ENCODE results near the gene CXADR.
"Not testable (repeated sequence)": the region's sequence is repeated elsewhere in the genome, so short reads cannot be mapped to it uniquely, and the experiment has no call there.

Gene CXADR

DNA sequence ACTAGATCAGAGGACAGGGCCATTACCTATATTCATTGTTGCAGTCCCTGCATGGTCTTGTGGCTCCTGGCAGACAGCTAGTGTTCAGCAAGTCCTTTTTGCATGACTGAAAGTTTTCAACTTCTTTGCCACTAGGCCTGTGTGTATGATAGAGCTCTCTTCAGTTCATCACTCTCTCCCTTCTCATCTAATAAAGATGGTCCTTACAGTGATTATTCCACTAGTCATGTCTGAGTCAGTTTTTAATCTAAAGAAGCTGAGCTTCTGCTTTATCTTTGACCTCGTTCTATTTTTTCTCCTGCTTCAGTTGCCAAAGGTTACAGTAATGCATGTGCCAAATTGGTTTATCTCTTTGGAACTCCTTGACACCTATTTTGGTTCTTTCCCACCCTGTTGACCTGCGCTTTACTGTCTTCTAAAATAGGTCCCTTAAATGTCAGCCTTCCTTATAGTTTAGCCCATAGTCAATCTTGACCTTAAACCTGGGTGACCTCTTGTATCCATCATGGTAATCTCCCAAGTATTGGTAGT, 6.4 kb downstream of the CXADR start:
- no peak for DNase-seq (ENCODE audit: extremely low read depth, low read depth)
- TF ChIP-seq CTCF (IDR thresholded peaks at IDR 0.05; ENCODE audit: low read depth, low read length, missing control alignments): no peak
- no peak overlapping the region for H3K4me3 ChIP-seq (replicated peaks; ENCODE audit: low read depth, low read length)

- DNase-seq (ENCODE audit: extremely low read depth, low read depth): no peak
- H3K4me3 ChIP-seq (replicated peaks; ENCODE audit: low read depth, low read length): no peak overlapping the region
- TF ChIP-seq CTCF (IDR thresholded peaks at IDR 0.05; ENCODE audit: low read depth, low read length, missing control alignments): no peak
Measured at GRCh38 chr21:17519965-17520609, 7.2 kb downstream of the CXADR start.

- TF ChIP-seq CTCF (IDR thresholded peaks at IDR 0.05; ENCODE audit: low read depth, low read length, missing control alignments): no peak
- no peak for DNase-seq (ENCODE audit: extremely low read depth, low read depth)
- H3K4me3 ChIP-seq (replicated peaks; ENCODE audit: low read depth, low read length): no peak overlapping the region
Measured at GRCh38 chr21:17523007-17523451, 10.2 kb downstream of the CXADR start.

DNA sequence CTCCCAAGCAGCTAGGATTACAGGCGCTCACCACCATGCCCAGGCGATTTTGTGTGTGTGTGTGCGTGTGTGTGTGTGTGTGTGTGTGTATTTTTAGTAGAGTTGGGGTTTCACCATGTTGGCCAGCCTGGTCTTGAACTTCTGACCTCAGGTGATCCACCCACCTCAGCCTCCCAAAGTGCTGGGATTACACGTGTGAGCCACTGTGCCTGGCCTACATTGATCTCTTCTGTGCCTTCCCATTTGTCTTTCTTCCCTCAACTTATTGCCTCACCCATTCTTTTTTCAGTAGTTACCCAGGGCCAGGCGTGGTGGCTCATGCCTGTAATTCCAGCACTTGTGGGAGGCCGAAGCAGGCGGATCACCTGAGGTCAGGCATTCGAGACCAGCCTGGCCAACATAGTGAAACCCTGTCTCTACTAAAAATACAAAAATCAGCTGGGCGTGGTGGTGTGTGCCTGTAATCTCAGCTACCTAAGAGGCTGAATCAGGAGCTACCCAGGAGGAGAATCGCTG, 11.2 kb downstream of the CXADR start:
- DNase-seq (ENCODE audit: extremely low read depth, low read depth); H3K4me3 ChIP-seq (replicated peaks; ENCODE audit: low read depth, low read length): not testable (repeated sequence)

- DNase-seq (ENCODE audit: extremely low read depth, low read depth): no peak
- no peak for TF ChIP-seq CTCF (IDR thresholded peaks at IDR 0.05; ENCODE audit: low read depth, low read length, missing control alignments)
- no peak overlapping the region for H3K4me3 ChIP-seq (replicated peaks; ENCODE audit: low read depth, low read length)
Measured at GRCh38 chr21:17524635-17525034, 11.8 kb downstream of the CXADR start.

- no peak overlapping the region for H3K4me3 ChIP-seq (replicated peaks; ENCODE audit: low read depth, low read length)
- TF ChIP-seq CTCF (IDR thresholded peaks at IDR 0.05; ENCODE audit: low read depth, low read length, missing control alignments): no peak
- DNase-seq (ENCODE audit: extremely low read depth, low read depth): no peak
Measured at GRCh38 chr21:17526776-17527175, 13.9 kb downstream of the CXADR start.

GRCh38 chr21:17527240-17527639, 14.4 kb downstream of the CXADR start:
- DNase-seq (ENCODE audit: extremely low read depth, low read depth): no peak
- H3K4me3 ChIP-seq (replicated peaks; ENCODE audit: low read depth, low read length): no peak overlapping the region
- no peak for TF ChIP-seq CTCF (IDR thresholded peaks at IDR 0.05; ENCODE audit: low read depth, low read length, missing control alignments)
